Right atrium auricular region (tissue), 2 donors: ENCODE measurements around the gene APMAP. TPM values are rescaled to one million over a fixed set of nuclear protein-coding genes. Genes with fewer than 3 reads are reported as not detected.

Experiments used
- DNase-seq: peaks from one replicate; pipeline ENCODE4 v3.0.0-alpha.2; 2019; ENCODE audit warnings: low spot score
- H3K27ac ChIP-seq, 2 donors: fragments of 200-600 bp; sonication (generic); 1 replicate in 1 of 2; 2 replicates in 1 of 2; pipeline ENCODE4 v1.5.1; 2016 to 2019
- H3K27me3 ChIP-seq, 2 donors: fragments of 200-600 bp; sonication (generic); one replicate each; pipeline versions ENCODE4 v1.5.1 to v1.6.0; 2017 to 2019
- H3K36me3 ChIP-seq: fragments of 200-600 bp; sonication (generic); one replicate; pipeline ENCODE4 v1.5.1; 2016
- H3K4me1 ChIP-seq, 2 donors: fragments of 200-600 bp; sonication (generic); one replicate each; pipeline versions ENCODE4 v1.5.1 to v1.6.0; 2017 to 2019
- H3K4me3 ChIP-seq, 2 donors: fragments of 200-600 bp; sonication (generic); 1 replicate in 1 of 2; 2 replicates in 1 of 2; pipeline ENCODE4 v1.5.1; 2017 to 2019; ENCODE audit warnings: mild to moderate bottlenecking in 1 of 2, moderate library complexity in 1 of 2
- H3K9me3 ChIP-seq, 2 donors: fragments of 200-600 bp; sonication (generic); one replicate each; pipeline ENCODE4 v1.5.1; 2019
- total RNA-seq, 2 donors: library from RNA; depleted of rRNA; stranded (reverse); fragments of >200 nt; gene quantifications; one replicate each; pipeline ENCODE4 v1.1.0, GENCODE V29; 2016
- TF ChIP-seq, protein P1 (sequence below), 2 donors: fragments of 200-600 bp; sonication (generic); IDR thresholded peaks; one replicate each; pipeline ENCODE4 v1.5.1; 2019; ENCODE audit warnings: antibody characterized with exemption in 2 of 2

The APMAP gene
- total RNA-seq, 2 donors from 2014 or later, result 30.3 to 30.5 TPM

DNA sequence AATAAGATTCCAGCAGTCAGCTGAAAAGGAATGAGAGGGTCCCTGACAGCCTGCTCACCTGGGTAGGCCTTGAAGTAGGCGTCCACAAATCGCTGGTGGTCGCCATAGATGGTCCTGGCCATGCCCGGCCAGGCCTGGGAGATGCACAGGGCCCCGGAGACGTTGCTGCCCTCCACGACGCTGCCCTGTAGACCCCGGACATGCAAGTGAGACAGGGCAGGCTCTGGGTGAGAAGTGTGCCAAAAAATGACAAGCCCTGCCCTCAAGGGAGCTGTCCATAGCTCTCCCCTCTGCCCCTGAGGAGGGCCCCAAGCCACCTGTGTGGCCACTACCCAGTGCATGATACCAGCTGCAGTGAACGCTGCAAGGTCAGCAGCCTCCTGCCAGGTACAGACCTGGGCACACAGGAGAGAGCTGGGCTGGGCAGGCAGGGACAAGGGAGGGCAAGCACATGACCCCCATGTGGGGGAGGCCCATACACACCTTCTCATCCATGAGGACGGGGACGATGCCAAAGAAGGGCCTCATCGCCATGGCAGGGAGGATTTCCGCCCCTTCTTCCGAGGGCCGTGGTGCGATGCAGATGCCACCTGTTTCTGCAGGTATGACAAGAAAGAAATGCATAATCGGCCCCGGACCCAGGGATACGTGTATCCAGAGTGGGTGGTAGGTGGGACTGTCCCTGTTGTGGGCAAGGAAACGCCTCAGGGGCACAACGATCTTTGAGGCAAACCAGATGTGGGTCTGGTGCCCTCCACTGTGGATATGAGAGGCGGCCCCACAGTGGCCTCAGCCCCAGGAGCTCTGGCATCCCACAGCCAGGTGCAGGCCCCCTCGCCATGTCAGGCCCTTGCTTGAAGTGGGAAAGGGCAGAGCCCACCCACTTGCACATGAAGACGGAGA is 21.2 kb upstream of the APMAP start:
- H3K36me3 ChIP-seq, result peaks cover 70% of the 10 kb centered on the region
- H3K4me3 ChIP-seq, result no peak overlapping the region
- peaks cover 0 to 10% of the 10 kb centered on the region in 2 donors for H3K4me1 ChIP-seq
- no peak for DNase-seq
- TF ChIP-seq, protein P1, sequence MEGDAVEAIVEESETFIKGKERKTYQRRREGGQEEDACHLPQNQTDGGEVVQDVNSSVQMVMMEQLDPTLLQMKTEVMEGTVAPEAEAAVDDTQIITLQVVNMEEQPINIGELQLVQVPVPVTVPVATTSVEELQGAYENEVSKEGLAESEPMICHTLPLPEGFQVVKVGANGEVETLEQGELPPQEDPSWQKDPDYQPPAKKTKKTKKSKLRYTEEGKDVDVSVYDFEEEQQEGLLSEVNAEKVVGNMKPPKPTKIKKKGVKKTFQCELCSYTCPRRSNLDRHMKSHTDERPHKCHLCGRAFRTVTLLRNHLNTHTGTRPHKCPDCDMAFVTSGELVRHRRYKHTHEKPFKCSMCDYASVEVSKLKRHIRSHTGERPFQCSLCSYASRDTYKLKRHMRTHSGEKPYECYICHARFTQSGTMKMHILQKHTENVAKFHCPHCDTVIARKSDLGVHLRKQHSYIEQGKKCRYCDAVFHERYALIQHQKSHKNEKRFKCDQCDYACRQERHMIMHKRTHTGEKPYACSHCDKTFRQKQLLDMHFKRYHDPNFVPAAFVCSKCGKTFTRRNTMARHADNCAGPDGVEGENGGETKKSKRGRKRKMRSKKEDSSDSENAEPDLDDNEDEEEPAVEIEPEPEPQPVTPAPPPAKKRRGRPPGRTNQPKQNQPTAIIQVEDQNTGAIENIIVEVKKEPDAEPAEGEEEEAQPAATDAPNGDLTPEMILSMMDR (IDR thresholded peaks at IDR 0.05), result no peak
- H3K27ac ChIP-seq, result no peak overlapping the region
- no peaks in the 10 kb centered on the region for H3K27me3 ChIP-seq
- H3K9me3 ChIP-seq, result no peaks in the 10 kb centered on the region

DNA sequence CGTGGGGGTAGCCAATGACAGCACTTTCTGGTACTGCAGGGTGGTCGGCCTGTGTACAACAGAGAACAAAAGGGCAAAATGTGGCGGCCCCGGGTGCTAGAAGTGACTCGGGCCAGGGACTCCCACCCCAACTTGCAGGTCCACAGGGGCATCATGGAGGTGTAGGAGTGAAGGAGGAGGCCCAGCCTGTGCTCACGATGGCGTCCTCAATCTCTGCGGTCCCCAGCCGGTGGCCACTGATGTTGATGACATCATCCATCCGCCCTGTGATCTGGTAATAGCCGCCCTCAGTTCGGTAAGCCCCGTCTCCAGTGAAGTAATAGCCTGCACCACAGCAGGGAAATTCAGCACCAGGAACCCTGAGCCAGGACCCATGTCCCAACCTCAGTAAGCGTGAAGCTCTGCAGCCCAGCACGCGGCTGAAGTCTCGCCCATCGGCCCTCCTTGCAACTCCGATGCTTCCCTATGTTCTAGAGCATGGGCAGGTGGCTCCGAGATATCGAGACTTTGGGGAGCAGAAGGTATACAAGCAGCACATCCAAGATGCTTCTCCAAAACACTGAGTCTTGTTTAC is 20.2 kb upstream of the APMAP start:
- TF ChIP-seq, protein P1 (IDR thresholded peaks at IDR 0.05), result no peak
- Histone ChIP-seq H3K9me3 (no peaks in the 10 kb centered on the region), H3K27me3 (no peaks in the 10 kb centered on the region), H3K27ac (peak overlapping the region in 1 of 2 donors; percentile 82), H3K4me1 (peaks cover 0 to 10% of the 10 kb centered on the region in 2 donors), H3K36me3 (peaks cover 73% of the 10 kb centered on the region), H3K4me3 (no peak overlapping the region)
- no peak for DNase-seq

DNA sequence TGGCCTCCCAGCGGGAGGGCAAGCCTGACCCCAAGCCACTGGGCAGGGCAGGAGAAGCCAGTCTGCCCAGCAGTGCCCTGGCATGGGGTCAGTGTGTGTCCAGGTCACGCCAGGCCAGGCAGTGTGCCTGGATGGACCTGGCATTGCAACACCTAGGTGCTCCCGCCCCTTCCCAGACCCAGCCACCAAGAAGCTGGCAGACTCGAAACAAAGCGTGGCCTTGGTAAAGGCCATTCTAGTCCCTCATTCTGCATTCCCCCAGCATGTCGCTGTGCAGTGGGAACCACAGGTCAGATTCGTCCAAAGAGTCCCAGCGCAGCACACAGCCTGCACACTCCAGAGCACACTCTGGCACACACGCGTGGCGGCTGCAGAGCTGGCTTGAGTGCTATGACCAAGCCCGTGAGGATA is 19.3 kb upstream of the APMAP start:
- TF ChIP-seq, protein P1 (IDR thresholded peaks at IDR 0.05), result no peak
- Histone ChIP-seq H3K4me1 (peaks cover 0 to 10% of the 10 kb centered on the region in 2 donors), H3K36me3 (peaks cover 78% of the 10 kb centered on the region), H3K27me3 (no peaks in the 10 kb centered on the region), H3K9me3 (no peaks in the 10 kb centered on the region), H3K27ac (peak overlapping the region in 1 of 2 donors; percentile 82), H3K4me3 (no peak overlapping the region)
- DNase-seq, result no peak

DNA sequence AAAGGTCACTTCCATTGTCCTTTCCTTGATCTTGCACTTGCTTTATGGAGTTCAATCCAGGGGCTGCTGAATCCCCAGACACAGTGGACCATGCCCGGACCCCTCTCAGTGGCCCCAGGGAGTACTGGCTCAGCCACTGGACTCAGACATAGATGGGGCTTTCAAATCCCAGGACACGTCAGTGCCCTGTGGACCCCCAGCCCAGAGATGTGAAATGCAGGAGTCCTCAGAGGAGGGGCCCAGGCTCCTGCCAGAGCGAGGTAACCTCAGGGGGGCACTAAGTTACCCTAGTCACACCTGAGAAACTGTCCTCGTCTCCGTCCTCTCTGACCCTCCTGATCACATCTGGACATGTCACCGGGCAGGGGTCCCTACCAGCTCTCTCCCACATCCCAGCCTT is 18.7 kb upstream of the APMAP start:
- no peak for DNase-seq
- Histone ChIP-seq H3K4me3 (no peak overlapping the region), H3K27ac (peak overlapping the region in 1 of 2 donors; percentile 82), H3K36me3 (peaks cover 78% of the 10 kb centered on the region), H3K27me3 (no peaks in the 10 kb centered on the region), H3K4me1 (peaks cover 0 to 10% of the 10 kb centered on the region in 2 donors), H3K9me3 (no peaks in the 10 kb centered on the region)
- TF ChIP-seq, protein P1 (IDR thresholded peaks at IDR 0.05), result no peak

DNA sequence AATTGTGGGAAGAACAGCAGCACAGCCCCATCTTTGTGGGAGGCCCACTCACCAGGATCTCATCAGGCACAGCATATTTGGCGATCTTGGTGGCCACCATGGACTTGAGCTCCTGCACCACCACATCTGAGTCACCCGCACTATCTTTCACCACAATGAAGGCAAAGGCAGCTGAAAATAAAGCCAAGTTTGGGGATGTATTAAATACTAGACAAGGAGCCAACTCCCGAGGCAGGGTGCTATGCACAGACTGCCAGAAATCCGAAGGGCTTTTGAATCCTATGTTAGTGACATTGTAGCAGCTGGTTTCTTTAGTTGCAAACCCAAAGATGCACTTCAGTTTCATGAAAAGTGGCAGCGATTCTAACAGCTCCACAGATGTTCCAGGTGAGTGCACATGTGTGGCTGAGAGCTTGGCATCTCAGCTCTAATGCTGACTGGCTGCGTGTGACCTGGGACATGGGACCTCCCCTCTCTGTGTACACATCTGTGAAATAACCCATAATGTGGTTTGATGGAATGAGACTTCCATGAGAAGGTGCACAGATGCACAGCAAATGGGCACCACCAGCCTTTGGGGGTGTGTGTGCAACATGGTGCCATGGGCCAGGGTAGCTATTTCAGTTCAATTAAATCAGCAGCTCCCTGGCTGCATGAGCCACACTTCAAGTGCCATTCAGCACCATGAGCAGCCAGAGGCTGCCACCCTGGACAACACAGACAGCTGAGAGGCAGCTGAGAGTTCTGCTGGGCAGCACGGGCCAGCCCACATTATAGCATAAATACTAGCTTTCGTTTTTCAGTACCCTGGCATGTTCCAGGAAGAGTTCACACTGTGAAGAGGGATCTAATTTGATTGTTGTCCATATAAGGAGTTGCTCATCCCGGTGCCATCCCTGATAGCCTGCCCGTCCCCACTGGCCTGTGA is 16.9 kb upstream of the APMAP start:
- H3K27me3 ChIP-seq, result no peaks in the 10 kb centered on the region
- TF ChIP-seq, protein P1 (IDR thresholded peaks at IDR 0.05), result no peak
- no peak for DNase-seq
- no peaks in the 10 kb centered on the region for H3K9me3 ChIP-seq
- H3K27ac ChIP-seq, result peak overlapping the region; percentile 82
- peaks cover 0 to 21% of the 10 kb centered on the region in 2 donors for H3K4me1 ChIP-seq
- no peak overlapping the region for H3K4me3 ChIP-seq
- peaks cover 67% of the 10 kb centered on the region for H3K36me3 ChIP-seq
